ENCODE results near the gene METTL23. TPM values are rescaled to one million over a fixed set of nuclear protein-coding genes. Genes with fewer than 3 reads are reported as not detected.

Gene METTL23
- total and polyA plus RNA-seq, 2 of the 8 experiments (the other 6 are each of a cell fraction or from before 2014, with no cell fraction given): 36.1 to 60.2 TPM

DNA sequence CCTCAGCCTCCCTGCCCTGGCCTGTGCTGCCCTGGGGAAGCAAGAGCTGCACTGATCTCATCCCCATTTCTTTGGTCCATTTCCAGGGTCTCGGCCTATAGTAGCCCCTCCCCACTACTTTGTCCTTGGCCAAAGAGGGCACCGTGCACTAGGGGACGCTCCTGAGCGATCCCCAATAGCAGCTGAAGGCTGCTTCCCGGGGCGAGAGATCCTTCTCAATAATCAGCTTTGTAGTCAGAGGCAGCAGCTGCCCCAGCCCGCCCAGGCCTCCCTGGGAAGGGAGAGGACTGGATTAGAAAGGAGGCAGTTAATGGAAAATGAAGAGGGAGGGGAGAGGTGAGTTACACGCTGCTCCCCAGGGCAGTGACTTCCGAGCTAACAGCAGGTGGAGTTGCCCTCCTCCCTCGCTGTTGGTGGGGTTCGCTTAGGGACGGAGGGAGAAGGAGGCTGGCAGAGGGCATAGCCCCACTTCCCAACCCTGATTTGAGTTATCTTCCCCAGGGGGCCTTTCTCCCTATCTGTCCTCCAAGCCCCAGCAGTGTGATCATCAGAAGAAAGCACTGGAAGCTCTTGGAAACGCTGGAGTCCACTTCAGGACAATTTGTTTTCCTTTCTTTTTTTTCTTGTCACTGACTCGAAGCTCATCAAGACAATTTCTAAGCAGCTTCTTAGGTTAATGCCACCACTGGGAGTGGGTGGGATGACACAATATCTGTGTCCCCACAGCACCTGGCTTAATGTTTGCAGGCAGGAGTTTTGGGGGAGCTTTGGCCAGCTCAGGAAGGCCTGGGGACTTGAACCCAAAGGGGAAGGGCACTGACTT, 18.4 kb upstream of the METTL23 start:
- peaks cover 11 to 28% (median 19%) of the 10 kb centered on the region in 4 experiments for H3K4me1 ChIP-seq (replicated peaks in 1 of 4; ENCODE audit: control insufficient read depth in 3 of 4, insufficient read depth in 4 of 4, low read length in 3 of 4)
- peaks cover 2% of the 10 kb centered on the region for H3K79me1 ChIP-seq (ENCODE audit: low read depth, low read length)
- H3K9me3 ChIP-seq (ENCODE audit: insufficient read depth in 2 of 2, low read depth in 1 of 2, low read length in 1 of 2): no peaks in the 10 kb centered on the region
- H3K4ac ChIP-seq (replicated peaks; ENCODE audit: insufficient read length, low read depth, low read length): no peak overlapping the region
- peak in 1 of 2 experiments; percentile 84; a peak in 2 of 4 replicates for TF ChIP-seq SIN3A (conservative IDR thresholded peaks at IDR 0.05 in 1 of 2, IDR thresholded peaks at IDR 0.05 in 1 of 2; ENCODE audit: low read depth in 1 of 2, low read length in 2 of 2)
- 0 out of 2 replicates have a peak, but pooled peaks have one; percentile 61 for TF ChIP-seq TCF12 (IDR thresholded peaks at IDR 0.05; ENCODE audit: low read depth, low read length)
- TF ChIP-seq SP1 (IDR thresholded peaks at IDR 0.05; ENCODE audit: low read depth, low read length): no peak
- TF ChIP-seq YY1 (IDR thresholded peaks at IDR 0.05; ENCODE audit: low read depth, low read length): 0 out of 2 replicates have a peak, but pooled peaks have one; percentile 28
- TF ChIP-seq, protein P1, sequence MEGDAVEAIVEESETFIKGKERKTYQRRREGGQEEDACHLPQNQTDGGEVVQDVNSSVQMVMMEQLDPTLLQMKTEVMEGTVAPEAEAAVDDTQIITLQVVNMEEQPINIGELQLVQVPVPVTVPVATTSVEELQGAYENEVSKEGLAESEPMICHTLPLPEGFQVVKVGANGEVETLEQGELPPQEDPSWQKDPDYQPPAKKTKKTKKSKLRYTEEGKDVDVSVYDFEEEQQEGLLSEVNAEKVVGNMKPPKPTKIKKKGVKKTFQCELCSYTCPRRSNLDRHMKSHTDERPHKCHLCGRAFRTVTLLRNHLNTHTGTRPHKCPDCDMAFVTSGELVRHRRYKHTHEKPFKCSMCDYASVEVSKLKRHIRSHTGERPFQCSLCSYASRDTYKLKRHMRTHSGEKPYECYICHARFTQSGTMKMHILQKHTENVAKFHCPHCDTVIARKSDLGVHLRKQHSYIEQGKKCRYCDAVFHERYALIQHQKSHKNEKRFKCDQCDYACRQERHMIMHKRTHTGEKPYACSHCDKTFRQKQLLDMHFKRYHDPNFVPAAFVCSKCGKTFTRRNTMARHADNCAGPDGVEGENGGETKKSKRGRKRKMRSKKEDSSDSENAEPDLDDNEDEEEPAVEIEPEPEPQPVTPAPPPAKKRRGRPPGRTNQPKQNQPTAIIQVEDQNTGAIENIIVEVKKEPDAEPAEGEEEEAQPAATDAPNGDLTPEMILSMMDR (IDR thresholded peaks at IDR 0.05; ENCODE audit: control extremely low read depth in 1 of 3, insufficient read depth in 1 of 3, low read depth in 1 of 3, low read length in 3 of 3): peak; percentile 81 to 89 (median 84)
- TF ChIP-seq SRF (IDR thresholded peaks at IDR 0.05; ENCODE audit: low read depth, low read length): no peak
- TF ChIP-seq TAF1 (IDR thresholded peaks at IDR 0.05; ENCODE audit: low read depth, low read length): 0 out of 2 replicates have a peak, but pooled peaks have one; percentile 21
- TF ChIP-seq RAD21 (IDR thresholded peaks at IDR 0.05 in 1 of 2, conservative IDR thresholded peaks at IDR 0.05 in 1 of 2; ENCODE audit: low read depth in 2 of 2, low read length in 2 of 2): peak; percentile 44 to 57; a peak in 3 of 4 replicates
- H2BK5ac ChIP-seq (ENCODE audit: low read depth, low read length): no peak overlapping the region; the same call in 1 of the 2 replicates
- no peak overlapping the region for H2BK12ac ChIP-seq (ENCODE audit: low read depth, low read length)
- no peak overlapping the region for H3K27ac ChIP-seq (ENCODE audit: low read depth, low read length)
- H3K79me2 ChIP-seq (ENCODE audit: control insufficient read depth in 1 of 2, insufficient read depth in 2 of 2, low read length in 2 of 2): no peaks in the 10 kb centered on the region
- peaks cover 2 to 22% (median 20%) of the 10 kb centered on the region in 4 experiments for H3K27me3 ChIP-seq (replicated peaks in 1 of 4; ENCODE audit: control insufficient read depth in 3 of 4, extremely low read depth in 1 of 4, insufficient read depth in 3 of 4, low read length in 3 of 4)
- H3K14ac ChIP-seq (ENCODE audit: insufficient read length): no peak overlapping the region
- no peaks in the 10 kb centered on the region for H3K36me3 ChIP-seq (ENCODE audit: control insufficient read depth in 2 of 4, insufficient read depth in 4 of 4, low read length in 3 of 4)
- peaks cover 0 to 8% of the 10 kb centered on the region in 2 experiments for H4K20me1 ChIP-seq (replicated peaks in 1 of 2; ENCODE audit: control insufficient read depth in 1 of 2, insufficient read depth in 2 of 2, low read length in 2 of 2)
- no peak overlapping the region for H3K23ac ChIP-seq (ENCODE audit: insufficient read length)
- POLR2A ChIA-PET (ENCODE audit: partially characterized antibody): interaction anchor here (1.1 to 2.7 kb wide), 8 partner anchors 11 to 235 kb away, joined by 3 to 12 read pairs (median 4); partner anchors contain the start of genes MFSD11 and SRSF2
- no peak overlapping the region for H4K8ac ChIP-seq (ENCODE audit: extremely low read depth, insufficient read depth, low read length)
- H2BK120ac ChIP-seq (replicated peaks; ENCODE audit: low read depth, low read length): no peak overlapping the region
- 18% methylated on average over 14 of the region's 14 CpGs; no CpG with 5 or more reads in 1 of the 2 experiments for WGBS, 2 experiments (ENCODE audit: extremely low coverage in 1 of 2, insufficient coverage in 1 of 2, insufficient read length in 1 of 2, insufficient replicate concordance in 2 of 2, low coverage in 1 of 2, low lambda C conversion rate in 2 of 2, missing lambda C conversion rate in 1 of 2)
- no peak overlapping the region for H3K18ac ChIP-seq (ENCODE audit: extremely low read depth, low read length)
- H2BK20ac ChIP-seq (ENCODE audit: low read length): 0 out of 2 replicates have a peak overlapping the region, but pooled peaks have one; percentile 21
- DNase-seq (ENCODE audit: low read depth in 1 of 2, low spot score in 2 of 2) (peak; percentile 54 to 87), FAIRE-seq (peak; percentile 42)
- H4K5ac ChIP-seq (ENCODE audit: insufficient read length, low read depth, low read length): no peak overlapping the region
- peak overlapping the region; percentile 56 to 89 for H3K4me2 ChIP-seq (ENCODE audit: insufficient read depth in 1 of 2, low read depth in 2 of 2, low read length in 2 of 2)
- CTCF ChIA-PET (ENCODE audit: partially characterized antibody): interaction anchor here (0.5 to 5.6 kb wide), 25 partner anchors 10 to 509 kb away, joined by 3 to 67 read pairs (median 4); no protein-coding TSS in a partner anchor
- peaks cover 11% of the 10 kb centered on the region; the same call in 1 of the 2 replicates for H3K23me2 ChIP-seq (ENCODE audit: low read depth, low read length)
- H4K91ac ChIP-seq (replicated peaks; ENCODE audit: insufficient read length, low read length): no peak overlapping the region
- H2BK15ac ChIP-seq (ENCODE audit: low read length): no peak overlapping the region
- H3K4me3 ChIP-seq (ENCODE audit: extremely low read depth in 1 of 4, insufficient read depth in 2 of 4, low read depth in 3 of 4, low read length in 4 of 4): peak overlapping the region in 1 of 4 experiments; percentile 5; a peak in 1 of 8 replicates
- no peak overlapping the region for H2AFZ ChIP-seq (ENCODE audit: low read length)
- no peak overlapping the region for H2AK5ac ChIP-seq (ENCODE audit: low read depth, low read length)
- H3K9ac ChIP-seq (replicated peaks in 1 of 4; ENCODE audit: extremely low read depth in 1 of 4, low read depth in 3 of 4, low read length in 3 of 4): no peak overlapping the region; a peak in 1 of 7 replicates
- no peak overlapping the region for H3K56ac ChIP-seq (replicated peaks; ENCODE audit: insufficient read length, low read depth, low read length)
